Effector memory CD4-positive, alpha-beta T cell (primary cell): Measurements from ENCODE around the gene PLEKHA5.
A peak's percentile ranks its signal among the peaks of the same experiment; 100 is the strongest.
"Not testable (repeated sequence)": the region's sequence is repeated elsewhere in the genome, so short reads cannot be mapped to it uniquely, and the experiment has no call there.

Experiments
- DNase-seq, 3 donors: peaks; one replicate each; pipeline ENCODE4 v3.0.0-alpha.2; 2020
- H3K27ac ChIP-seq: 2 replicates; pipeline ENCODE4 v1.7.0; 2013; ENCODE audit warnings: mild to moderate bottlenecking, low read length, moderate library complexity; ENCODE audit not compliant: insufficient read depth, poor library complexity, severe bottlenecking
- H3K27me3 ChIP-seq: replicated peaks from 2 replicates; pipeline ENCODE4 v1.7.0; 2013; ENCODE audit warnings: mild to moderate bottlenecking, low read length; ENCODE audit not compliant: insufficient read depth, control insufficient read depth, poor library complexity, severe bottlenecking
- H3K36me3 ChIP-seq: 2 replicates; pipeline ENCODE4 v1.7.0; 2013; ENCODE audit warnings: mild to moderate bottlenecking, low read length, moderate library complexity; ENCODE audit not compliant: control insufficient read depth, insufficient read depth
- H3K4me1 ChIP-seq: 2 replicates; pipeline ENCODE4 v1.7.0; 2013; ENCODE audit warnings: low read length, mild to moderate bottlenecking; ENCODE audit not compliant: control insufficient read depth, insufficient read depth, poor library complexity, severe bottlenecking
- H3K4me3 ChIP-seq: 2 replicates; pipeline ENCODE4 v1.7.0; 2013; ENCODE audit warnings: low read length, low read depth, mild to moderate bottlenecking; ENCODE audit not compliant: insufficient read depth, poor library complexity, severe bottlenecking
- H3K9me3 ChIP-seq: 2 replicates; pipeline ENCODE4 v1.7.0; 2013; ENCODE audit warnings: mild to moderate bottlenecking, low read length, moderate library complexity; ENCODE audit not compliant: control insufficient read depth
- total RNA-seq, 3 donors: gene quantifications; one replicate each; lab custom pipeline; 2026; lab: John Stamatoyannopoulos, UW

PLEKHA5 gene, protein sequence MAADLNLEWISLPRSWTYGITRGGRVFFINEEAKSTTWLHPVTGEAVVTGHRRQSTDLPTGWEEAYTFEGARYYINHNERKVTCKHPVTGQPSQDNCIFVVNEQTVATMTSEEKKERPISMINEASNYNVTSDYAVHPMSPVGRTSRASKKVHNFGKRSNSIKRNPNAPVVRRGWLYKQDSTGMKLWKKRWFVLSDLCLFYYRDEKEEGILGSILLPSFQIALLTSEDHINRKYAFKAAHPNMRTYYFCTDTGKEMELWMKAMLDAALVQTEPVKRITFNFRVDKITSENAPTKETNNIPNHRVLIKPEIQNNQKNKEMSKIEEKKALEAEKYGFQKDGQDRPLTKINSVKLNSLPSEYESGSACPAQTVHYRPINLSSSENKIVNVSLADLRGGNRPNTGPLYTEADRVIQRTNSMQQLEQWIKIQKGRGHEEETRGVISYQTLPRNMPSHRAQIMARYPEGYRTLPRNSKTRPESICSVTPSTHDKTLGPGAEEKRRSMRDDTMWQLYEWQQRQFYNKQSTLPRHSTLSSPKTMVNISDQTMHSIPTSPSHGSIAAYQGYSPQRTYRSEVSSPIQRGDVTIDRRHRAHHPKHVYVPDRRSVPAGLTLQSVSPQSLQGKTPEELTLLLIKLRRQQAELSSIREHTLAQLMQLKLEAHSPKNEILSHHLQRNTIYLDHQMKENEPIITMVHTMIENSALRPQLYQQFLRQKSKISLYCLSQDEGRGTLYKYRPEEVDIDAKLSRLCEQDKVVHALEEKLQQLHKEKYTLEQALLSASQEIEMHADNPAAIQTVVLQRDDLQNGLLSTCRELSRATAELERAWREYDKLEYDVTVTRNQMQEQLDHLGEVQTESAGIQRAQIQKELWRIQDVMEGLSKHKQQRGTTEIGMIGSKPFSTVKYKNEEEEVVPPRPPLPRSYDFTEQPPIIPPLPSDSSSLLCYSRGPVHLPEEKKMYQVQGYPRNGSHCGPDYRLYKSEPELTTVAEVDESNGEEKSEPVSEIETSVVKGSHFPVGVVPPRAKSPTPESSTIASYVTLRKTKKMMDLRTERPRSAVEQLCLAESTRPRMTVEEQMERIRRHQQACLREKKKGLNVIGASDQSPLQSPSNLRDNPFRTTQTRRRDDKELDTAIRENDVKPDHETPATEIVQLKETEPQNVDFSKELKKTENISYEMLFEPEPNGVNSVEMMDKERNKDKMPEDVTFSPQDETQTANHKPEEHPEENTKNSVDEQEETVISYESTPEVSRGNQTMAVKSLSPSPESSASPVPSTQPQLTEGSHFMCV
- total RNA-seq, result 28.1 to 42.0 (median 31.3) reads per million in 3 donors

GRCh38 chr12:19129486-19130223 is at the start of gene PLEKHA5:
PLEKHA5 (plus strand) TSS chr12:19129733; CDS start chr12:19129800, 67 bp downstream.
- Histone ChIP-seq H3K9me3 (no peaks in the 10 kb centered on the region), H3K36me3 (no peaks in the 10 kb centered on the region), H3K4me1 (no peaks in the 10 kb centered on the region), H3K27me3 (no peaks in the 10 kb centered on the region), H3K27ac (peak within 1 kb of the TSS; percentile 24), H3K4me3 (peak within 1 kb of the TSS; percentile 81)
- DNase-seq, result peak; percentile 15 to 35 (median 15)

GRCh38 chr12:19080918-19081317 is 48.6 kb upstream of the PLEKHA5 start:
- Histone ChIP-seq H3K27me3 (no peaks in the 10 kb centered on the region), H3K9me3 (no peaks in the 10 kb centered on the region), H3K36me3 (no peaks in the 10 kb centered on the region), H3K4me1 (no peaks in the 10 kb centered on the region), H3K27ac (no peak overlapping the region), H3K4me3 (no peak overlapping the region)
- no peak for DNase-seq

GRCh38 chr12:19082365-19082911 is 47.1 kb upstream of the PLEKHA5 start:
- no peaks in the 10 kb centered on the region for H3K36me3 ChIP-seq
- no peak overlapping the region for H3K27ac ChIP-seq
- DNase-seq, result no peak
- H3K4me3 ChIP-seq, result no peak overlapping the region
- no peaks in the 10 kb centered on the region for H3K9me3 ChIP-seq
- H3K27me3 ChIP-seq, result no peaks in the 10 kb centered on the region
- no peaks in the 10 kb centered on the region for H3K4me1 ChIP-seq

DNA sequence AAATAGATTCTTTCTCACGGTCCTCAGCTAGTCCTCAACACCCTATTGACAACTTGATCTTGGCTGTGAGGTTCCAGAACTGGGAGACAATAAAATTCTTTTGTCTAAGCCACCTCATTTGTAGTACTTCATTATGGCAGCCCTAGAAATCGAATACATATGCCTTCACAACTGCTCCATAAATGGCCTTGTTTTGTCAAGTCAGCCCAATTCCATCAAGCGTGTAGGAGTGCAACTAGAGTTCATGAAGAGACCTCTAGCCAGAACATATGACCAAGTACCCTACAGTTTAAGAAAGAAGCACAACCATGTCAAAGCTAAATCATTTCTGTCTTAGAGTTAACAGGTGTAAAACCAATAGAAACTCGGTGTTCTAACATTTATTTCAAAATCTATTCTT is 45.0 kb upstream of the PLEKHA5 start:
- no peaks in the 10 kb centered on the region for H3K9me3 ChIP-seq
- no peak overlapping the region for H3K4me3 ChIP-seq
- no peaks in the 10 kb centered on the region for H3K27me3 ChIP-seq
- H3K27ac ChIP-seq, result no peak overlapping the region
- no peaks in the 10 kb centered on the region for H3K4me1 ChIP-seq
- DNase-seq, result no peak
- no peaks in the 10 kb centered on the region for H3K36me3 ChIP-seq

DNA sequence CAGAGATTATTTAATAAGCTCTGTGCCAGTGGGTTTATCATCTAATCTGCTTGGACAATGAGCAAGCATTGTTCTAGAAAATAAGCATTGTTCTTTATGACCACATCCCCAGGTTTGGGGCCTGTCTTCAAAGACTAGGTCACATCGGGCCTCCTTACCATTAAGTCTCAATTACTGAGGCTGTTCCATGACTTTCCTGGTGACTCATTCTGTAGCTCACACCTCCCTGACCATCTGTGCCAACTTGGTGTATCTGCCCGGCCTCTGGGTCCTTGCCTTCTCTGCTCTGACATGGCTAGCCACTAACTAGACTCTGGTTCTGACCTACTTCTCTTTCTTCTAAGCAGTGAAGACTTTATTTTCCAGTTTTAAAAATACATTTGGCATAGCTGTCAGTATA is 44.4 kb upstream of the PLEKHA5 start:
- H3K9me3 ChIP-seq, result no peaks in the 10 kb centered on the region

DNA sequence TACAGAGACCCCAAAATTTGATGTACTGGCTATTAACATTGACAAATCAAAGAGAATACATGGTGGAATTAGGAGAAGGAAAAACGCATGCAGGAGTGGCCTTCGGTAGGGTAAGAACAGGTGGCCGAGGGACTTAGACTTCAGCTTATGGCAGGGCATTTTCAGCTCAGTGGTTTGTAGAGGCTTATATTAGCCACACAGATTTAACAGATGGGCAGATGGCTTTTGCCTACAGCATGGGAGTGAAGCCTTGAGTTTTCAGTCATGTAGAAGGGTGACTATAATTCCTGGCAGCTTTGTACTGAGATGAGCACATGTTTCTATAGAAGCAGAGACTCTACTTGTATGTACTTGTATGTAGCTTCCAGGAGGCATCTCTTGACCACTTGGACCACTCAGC is 40.9 kb upstream of the PLEKHA5 start:
- no peak for DNase-seq
- Histone ChIP-seq H3K27me3 (no peaks in the 10 kb centered on the region), H3K4me3 (no peak overlapping the region), H3K27ac (no peak overlapping the region), H3K9me3 (no peaks in the 10 kb centered on the region), H3K4me1 (no peaks in the 10 kb centered on the region), H3K36me3 (no peaks in the 10 kb centered on the region)

More for the DNA sequence above, 44.4 kb upstream of the PLEKHA5 start:
- no peak for DNase-seq
- H3K4me1 ChIP-seq, result no peaks in the 10 kb centered on the region
- H3K27me3 ChIP-seq, result no peaks in the 10 kb centered on the region
- no peak overlapping the region for H3K27ac ChIP-seq
- no peaks in the 10 kb centered on the region for H3K36me3 ChIP-seq
- H3K4me3 ChIP-seq, result no peak overlapping the region

DNA sequence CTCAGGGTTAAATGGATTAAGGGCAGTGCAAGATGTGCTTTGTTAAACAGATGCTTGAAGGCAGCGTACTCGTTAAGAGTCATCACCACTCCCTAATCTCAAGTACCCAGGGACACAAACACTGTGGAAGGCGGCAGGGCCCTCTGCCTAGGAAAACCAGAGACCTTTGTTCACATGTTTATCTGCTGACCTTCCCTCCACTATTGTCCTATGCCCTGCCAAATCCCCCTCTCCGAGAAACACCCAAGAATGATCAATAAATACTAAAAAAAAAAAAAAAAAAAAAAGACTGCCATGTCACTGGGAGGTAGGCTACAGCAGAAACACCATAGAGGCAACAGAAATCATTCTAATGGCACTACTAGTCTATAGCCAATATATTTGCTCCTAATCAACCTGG is 37.1 kb upstream of the PLEKHA5 start:
- not testable (repeated sequence) for H3K27ac ChIP-seq, H3K27me3 ChIP-seq, H3K9me3 ChIP-seq, H3K4me1 ChIP-seq, DNase-seq, H3K4me3 ChIP-seq, H3K36me3 ChIP-seq

- H3K27me3 ChIP-seq, result no peaks in the 10 kb centered on the region
- H3K27ac ChIP-seq, result no peak overlapping the region
- no peaks in the 10 kb centered on the region for H3K4me1 ChIP-seq
- DNase-seq, result no peak
- no peaks in the 10 kb centered on the region for H3K36me3 ChIP-seq
- no peak overlapping the region for H3K4me3 ChIP-seq
- H3K9me3 ChIP-seq, result no peaks in the 10 kb centered on the region
These were observed 36.3 kb upstream of the PLEKHA5 start for GRCh38 chr12:19093218-19093617.

DNA sequence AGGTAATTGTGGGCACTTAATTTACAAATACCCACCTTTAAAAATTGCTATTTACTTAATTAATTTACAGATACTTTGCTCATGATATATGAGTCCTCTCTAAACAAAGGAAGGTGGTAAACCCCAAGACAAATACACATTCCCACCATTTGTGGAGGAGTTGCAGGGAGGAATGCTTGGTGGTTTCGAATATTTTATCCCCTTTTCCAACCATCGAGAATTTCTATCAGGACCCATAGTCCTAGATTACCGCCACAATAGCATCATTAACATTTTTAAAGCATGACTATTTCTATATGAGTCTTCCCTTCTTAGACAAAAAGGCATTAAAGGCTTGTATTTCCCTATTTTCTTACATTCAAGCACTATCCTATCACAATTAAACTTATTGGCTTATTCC is 34.2 kb upstream of the PLEKHA5 start:
- Histone ChIP-seq H3K27ac (no peak overlapping the region), H3K4me3 (no peak overlapping the region), H3K4me1 (no peaks in the 10 kb centered on the region), H3K27me3 (no peaks in the 10 kb centered on the region), H3K9me3 (no peaks in the 10 kb centered on the region), H3K36me3 (no peaks in the 10 kb centered on the region)
- DNase-seq, result no peak
